K562 (cell line): ENCODE measurements around the gene PRSS8. TPM values are rescaled to one million over a fixed set of nuclear protein-coding genes. Genes with fewer than 3 reads are reported as not detected.

Source experiments
- BDP1 ChIP-seq: IDR thresholded peaks from 3 replicates; pipeline ENCODE4 v1.6.1; 2011; ENCODE audit not compliant: insufficient read length, insufficient read depth
- GTF2F1 ChIP-seq: IDR thresholded peaks from 2 replicates; pipeline ENCODE4 v1.6.1; 2011; ENCODE audit warnings: low read depth, low read length, improper control_type of control experiment
- HDAC1 ChIP-seq, 2 experiments: fragments of 450-650 bp; IDR thresholded peaks; 2 replicates each; pipeline ENCODE4 v1.6.1; 2016 to 2017; ENCODE audit warnings: inconsistent platforms in 1 of 2, mild to moderate bottlenecking in 1 of 2, moderate library complexity in 1 of 2
- HNRNPL ChIP-seq: fragments of 200-400 bp; formaldehyde crosslinking; IDR thresholded peaks from 2 replicates; pipeline ENCODE4 v1.6.1; 2017; ENCODE audit warnings: low read depth, mild to moderate bottlenecking, low read length
- JUN ChIP-seq, 2 experiments: sonication (generic) in 1 of 2; formaldehyde crosslinking in 1 of 2; IDR thresholded peaks; 2 replicates each; pipeline versions ENCODE4 v1.6.1 to v1.8.0; 2012 to 2022; ENCODE audit warnings: borderline replicate concordance in 2 of 2, mild to moderate bottlenecking in 2 of 2, improper control_type of control experiment in 1 of 2, low read depth in 1 of 2, low read length in 1 of 2, missing genetic modification reagents in 1 of 2
- KHSRP ChIP-seq: fragments of 450-650 bp; IDR thresholded peaks from 2 replicates; pipeline ENCODE4 v1.6.1; 2017
- MTA1 ChIP-seq: fragments of 450-650 bp; IDR thresholded peaks from 2 replicates; pipeline ENCODE4 v1.6.1; 2017; ENCODE audit warnings: borderline replicate concordance
- MXI1 ChIP-seq: IDR thresholded peaks from 2 replicates; pipeline ENCODE4 v1.6.1; 2011; ENCODE audit warnings: low read depth, mild to moderate bottlenecking, improper control_type of control experiment, low read length
- NCOR1 ChIP-seq: fragments of 450-650 bp; IDR thresholded peaks from 2 replicates; pipeline ENCODE4 v1.6.1; 2016; ENCODE audit warnings: mild to moderate bottlenecking, moderate library complexity
- NUFIP1 ChIP-seq: fragments of 450-650 bp; IDR thresholded peaks from 2 replicates; pipeline ENCODE4 v1.6.1; 2018; ENCODE audit not compliant: partially characterized antibody
- RBBP5 ChIP-seq: fragments of 200-600 bp; sonication (generic); IDR thresholded peaks from 2 replicates; pipeline ENCODE4 v1.6.1; 2012; ENCODE audit warnings: borderline replicate concordance, mild to moderate bottlenecking, low read length, control low read depth, inconsistent platforms; ENCODE audit not compliant: insufficient read depth, poor library complexity, severe bottlenecking
- STAT5A ChIP-seq: IDR thresholded peaks from 2 replicates; pipeline ENCODE4 v1.6.1; 2012; ENCODE audit warnings: low read length, inconsistent platforms, borderline replicate concordance
- TCF7 ChIP-seq: sonication (generic); IDR thresholded peaks from 2 replicates; pipeline ENCODE4 v1.6.1; 2016; ENCODE audit warnings: antibody characterized with exemption, borderline replicate concordance
- TRIM28 ChIP-seq: fragments of 450-650 bp; IDR thresholded peaks from 2 replicates; pipeline ENCODE4 v1.6.1; 2017
- ZEB2 ChIP-seq: fragments of 450-650 bp; IDR thresholded peaks from 2 replicates; pipeline ENCODE4 v1.6.1; 2016
- ZNF324 ChIP-seq: fragments of 250-450 bp; sonication (Bioruptor Pico); IDR thresholded peaks from 2 replicates; pipeline ENCODE4 v1.4.0; 2020; ENCODE audit warnings: mild to moderate bottlenecking
- ZNF431 ChIP-seq: sonication (generic); formaldehyde crosslinking; IDR thresholded peaks from 2 replicates; pipeline ENCODE4 v1.8.0; 2022; ENCODE audit warnings: mild to moderate bottlenecking, missing genetic modification reagents
- ZNF830 ChIP-seq: fragments of 250-450 bp; sonication (Bioruptor Pico); IDR thresholded peaks from 2 replicates; pipeline ENCODE4 v1.5.0; 2021; ENCODE audit warnings: mild to moderate bottlenecking
- polyA plus RNA-seq, 8 experiments: library from polyadenylated mRNA; depleted of rRNA in 4 of 8; stranded (reverse) in 5 of 8; unstranded in 3 of 8; fragments of >200 nt; fragmentation: Nextera tagmentation in 2 of 8; fragmentation: Illumina TruSeq in 1 of 8; extraction: Ambion mirVana in 2 of 8; extraction: Trizol in 1 of 8; gene quantifications; 2 replicates each; pipeline versions ENCODE4 v1.2.1 to v1.2.3, GENCODE V29; 2011 to 2014; ENCODE audit warnings: inconsistent platforms in 1 of 8, missing spikeins in 1 of 8
- total RNA-seq, 7 experiments: library from RNA; depleted of rRNA in 6 of 7; stranded (reverse); fragments of >200 nt in 6 of 7; fragmentation: Illumina TruSeq in 2 of 7; extraction: Trizol in 2 of 7; gene quantifications; 2 replicates each; pipeline versions ENCODE4 v1.2.1 to v1.2.3, GENCODE V29; 2011 to 2021; ENCODE audit warnings: low replicate concordance in 1 of 7
- TF ChIP-seq, protein P1 (sequence below): fragments of 450-650 bp; IDR thresholded peaks from 2 replicates; pipeline ENCODE4 v1.6.1; 2016; ENCODE audit warnings: antibody characterized with exemption
- TF ChIP-seq, protein P2 (sequence below): sonication (generic); formaldehyde crosslinking; IDR thresholded peaks from 2 replicates; pipeline ENCODE4 v1.8.1; 2023; ENCODE audit warnings: missing genetic modification reagents, mild to moderate bottlenecking, borderline replicate concordance
- TF ChIP-seq, protein P3 (sequence below): fragments of 250-450 bp; sonication (Bioruptor Pico); IDR thresholded peaks from 2 replicates; pipeline ENCODE4 v1.5.0; 2020; ENCODE audit warnings: mild to moderate bottlenecking, borderline replicate concordance

The PRSS8 gene
- total and polyA plus RNA-seq, 9 of the 15 experiments (the other 6 are each of a cell fraction or from before 2014, with no cell fraction given) = 0.25 to 3.9 (median 1.3) TPM; not detected in 1

DNA sequence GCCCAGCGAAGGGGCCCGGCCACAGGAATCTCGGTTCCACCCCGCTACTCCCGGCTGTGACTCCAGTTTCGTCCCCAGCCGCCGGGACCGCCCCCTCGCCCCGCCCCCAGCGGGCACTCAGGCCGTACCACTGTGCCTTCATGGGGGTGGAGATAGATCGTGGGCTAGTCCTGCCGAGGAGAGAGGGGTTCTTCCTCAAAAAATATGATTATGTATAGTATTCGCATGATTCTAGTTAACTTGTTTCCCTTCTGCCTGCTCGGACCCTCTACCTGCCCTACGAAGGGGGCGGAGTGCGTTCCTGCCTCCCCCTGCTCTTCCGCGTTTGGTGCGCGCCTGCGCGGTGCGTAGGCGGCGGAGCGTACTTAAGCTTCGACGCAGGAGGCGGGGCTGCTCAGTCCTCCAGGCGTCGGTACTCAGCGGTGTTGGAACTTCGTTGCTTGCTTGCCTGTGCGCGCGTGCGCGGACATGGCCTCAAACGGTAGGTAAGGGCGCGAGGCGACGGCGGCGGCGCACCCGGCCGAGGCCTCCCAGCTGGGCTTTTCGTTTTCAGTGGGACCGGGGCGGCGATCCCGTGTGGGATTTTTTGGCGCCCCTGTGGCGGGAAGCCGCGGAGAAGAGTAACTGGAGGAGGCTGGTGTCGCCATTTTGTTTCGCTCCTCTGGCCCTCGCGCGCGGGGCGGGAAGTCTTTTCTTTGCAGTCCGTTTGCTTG lies 44.4 kb upstream of the PRSS8 start, which contains the start of gene FUS (continued):
- TF ChIP-seq MTA1 (no peak), ZNF431 (peak; percentile 82), RBBP5 (peak; percentile 79), NUFIP1 (peak; percentile 97), HDAC1 (IDR thresholded peaks at IDR 0.05) (peak; percentile 59 to 72), KHSRP (no peak), MXI1 (peak; percentile 22; the same call in 1 of the 2 replicates), TCF7 (0 out of 2 replicates have a peak, but pooled peaks have one; percentile 63), BDP1 (no peak), STAT5A (peak; percentile 36; the same call in 1 of the 2 replicates), HNRNPL (peak; percentile 87; the same call in 1 of the 2 replicates), JUN (IDR thresholded peaks at IDR 0.05; ENCODE audit: borderline replicate concordance, low read depth, low read length) (no peak; the same call in 1 of the 2 replicates), JUN (CRISPR knock-in tag; IDR thresholded peaks at IDR 0.05; ENCODE audit: borderline replicate concordance) (peak; percentile 74), TRIM28 (no peak; the same call in 1 of the 2 replicates), ZNF830 (CRISPR knock-in tag) (peak; percentile 97; the same call in 1 of the 2 replicates), NCOR1 (peak; percentile 78), GTF2F1 (peak; percentile 98), ZEB2 (peak; percentile 51), ZNF324 (CRISPR knock-in tag) (no peak)
- TF ChIP-seq, protein P1, sequence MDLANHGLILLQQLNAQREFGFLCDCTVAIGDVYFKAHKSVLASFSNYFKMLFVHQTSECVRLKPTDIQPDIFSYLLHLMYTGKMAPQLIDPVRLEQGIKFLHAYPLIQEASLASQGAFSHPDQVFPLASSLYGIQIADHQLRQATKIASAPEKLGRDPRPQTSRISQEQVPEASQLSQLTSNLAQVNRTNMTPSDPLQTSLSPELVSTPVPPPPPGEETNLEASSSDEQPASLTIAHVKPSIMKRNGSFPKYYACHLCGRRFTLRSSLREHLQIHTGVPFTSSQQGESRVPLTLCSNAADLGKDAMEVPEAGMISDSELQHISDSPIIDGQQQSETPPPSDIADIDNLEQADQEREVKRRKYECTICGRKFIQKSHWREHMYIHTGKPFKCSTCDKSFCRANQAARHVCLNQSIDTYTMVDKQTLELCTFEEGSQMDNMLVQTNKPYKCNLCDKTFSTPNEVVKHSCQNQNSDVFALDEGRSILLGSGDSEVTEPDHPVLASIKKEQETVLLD = peak; percentile 66; the same call in 1 of the 2 replicates
- TF ChIP-seq, protein P2, sequence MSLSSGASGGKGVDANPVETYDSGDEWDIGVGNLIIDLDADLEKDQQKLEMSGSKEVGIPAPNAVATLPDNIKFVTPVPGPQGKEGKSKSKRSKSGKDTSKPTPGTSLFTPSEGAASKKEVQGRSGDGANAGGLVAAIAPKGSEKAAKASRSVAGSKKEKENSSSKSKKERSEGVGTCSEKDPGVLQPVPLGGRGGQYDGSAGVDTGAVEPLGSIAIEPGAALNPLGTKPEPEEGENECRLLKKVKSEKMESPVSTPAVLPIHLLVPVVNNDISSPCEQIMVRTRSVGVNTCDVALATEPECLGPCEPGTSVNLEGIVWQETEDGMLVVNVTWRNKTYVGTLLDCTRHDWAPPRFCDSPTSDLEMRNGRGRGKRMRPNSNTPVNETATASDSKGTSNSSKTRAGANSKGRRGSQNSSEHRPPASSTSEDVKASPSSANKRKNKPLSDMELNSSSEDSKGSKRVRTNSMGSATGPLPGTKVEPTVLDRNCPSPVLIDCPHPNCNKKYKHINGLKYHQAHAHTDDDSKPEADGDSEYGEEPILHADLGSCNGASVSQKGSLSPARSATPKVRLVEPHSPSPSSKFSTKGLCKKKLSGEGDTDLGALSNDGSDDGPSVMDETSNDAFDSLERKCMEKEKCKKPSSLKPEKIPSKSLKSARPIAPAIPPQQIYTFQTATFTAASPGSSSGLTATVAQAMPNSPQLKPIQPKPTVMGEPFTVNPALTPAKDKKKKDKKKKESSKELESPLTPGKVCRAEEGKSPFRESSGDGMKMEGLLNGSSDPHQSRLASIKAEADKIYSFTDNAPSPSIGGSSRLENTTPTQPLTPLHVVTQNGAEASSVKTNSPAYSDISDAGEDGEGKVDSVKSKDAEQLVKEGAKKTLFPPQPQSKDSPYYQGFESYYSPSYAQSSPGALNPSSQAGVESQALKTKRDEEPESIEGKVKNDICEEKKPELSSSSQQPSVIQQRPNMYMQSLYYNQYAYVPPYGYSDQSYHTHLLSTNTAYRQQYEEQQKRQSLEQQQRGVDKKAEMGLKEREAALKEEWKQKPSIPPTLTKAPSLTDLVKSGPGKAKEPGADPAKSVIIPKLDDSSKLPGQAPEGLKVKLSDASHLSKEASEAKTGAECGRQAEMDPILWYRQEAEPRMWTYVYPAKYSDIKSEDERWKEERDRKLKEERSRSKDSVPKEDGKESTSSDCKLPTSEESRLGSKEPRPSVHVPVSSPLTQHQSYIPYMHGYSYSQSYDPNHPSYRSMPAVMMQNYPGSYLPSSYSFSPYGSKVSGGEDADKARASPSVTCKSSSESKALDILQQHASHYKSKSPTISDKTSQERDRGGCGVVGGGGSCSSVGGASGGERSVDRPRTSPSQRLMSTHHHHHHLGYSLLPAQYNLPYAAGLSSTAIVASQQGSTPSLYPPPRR (CRISPR knock-in tag) = peak; percentile 95
- TF ChIP-seq, protein P3, sequence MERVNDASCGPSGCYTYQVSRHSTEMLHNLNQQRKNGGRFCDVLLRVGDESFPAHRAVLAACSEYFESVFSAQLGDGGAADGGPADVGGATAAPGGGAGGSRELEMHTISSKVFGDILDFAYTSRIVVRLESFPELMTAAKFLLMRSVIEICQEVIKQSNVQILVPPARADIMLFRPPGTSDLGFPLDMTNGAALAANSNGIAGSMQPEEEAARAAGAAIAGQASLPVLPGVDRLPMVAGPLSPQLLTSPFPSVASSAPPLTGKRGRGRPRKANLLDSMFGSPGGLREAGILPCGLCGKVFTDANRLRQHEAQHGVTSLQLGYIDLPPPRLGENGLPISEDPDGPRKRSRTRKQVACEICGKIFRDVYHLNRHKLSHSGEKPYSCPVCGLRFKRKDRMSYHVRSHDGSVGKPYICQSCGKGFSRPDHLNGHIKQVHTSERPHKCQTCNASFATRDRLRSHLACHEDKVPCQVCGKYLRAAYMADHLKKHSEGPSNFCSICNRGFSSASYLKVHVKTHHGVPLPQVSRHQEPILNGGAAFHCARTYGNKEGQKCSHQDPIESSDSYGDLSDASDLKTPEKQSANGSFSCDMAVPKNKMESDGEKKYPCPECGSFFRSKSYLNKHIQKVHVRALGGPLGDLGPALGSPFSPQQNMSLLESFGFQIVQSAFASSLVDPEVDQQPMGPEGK (CRISPR knock-in tag) = peak; percentile 82; the same call in 1 of the 2 replicates
